ENCODE results near the gene KCNAB3. TPM values are rescaled to one million over a fixed set of nuclear protein-coding genes. Genes with fewer than 3 reads are reported as not detected.

Gene KCNAB3
- total and polyA plus RNA-seq, 4 donors = 3.2 to 33.6 (median 15.4) TPM

GRCh38 chr17:7883781-7884386 is 45.8 kb downstream of the KCNAB3 start:
- Histone ChIP-seq H3K27ac (ENCODE audit: low read depth, low read length) (peak overlapping the region; percentile 76), H3K4me1 (ENCODE audit: control insufficient read depth, insufficient read depth, low read length) (peaks cover 44% of the 10 kb centered on the region), H3K9me3 (ENCODE audit: control insufficient read depth, insufficient read depth, low read length) (no peaks in the 10 kb centered on the region), H3K4me3 (ENCODE audit: low read depth, low read length) (peak overlapping the region; percentile 47), H3K27me3 (ENCODE audit: control insufficient read depth, insufficient read depth, low read length) (no peaks in the 10 kb centered on the region), H3K36me3 (ENCODE audit: control insufficient read depth, insufficient read depth, low read length) (no peaks in the 10 kb centered on the region)
- peak in 2 of 6 donors; percentile 72 to 83 for DNase-seq (ENCODE audit: low read depth in 4 of 6, low spot score in 6 of 6)
- no CpG with 5 or more reads among the region's 3 CpGs for WGBS (ENCODE audit: insufficient coverage)

- peaks cover 31% of the 10 kb centered on the region for H3K4me1 ChIP-seq (ENCODE audit: control insufficient read depth, insufficient read depth, low read length)
- peak in 1 of 6 donors; percentile 8 for DNase-seq (ENCODE audit: low read depth in 4 of 6, low spot score in 6 of 6)
- peaks cover 4% of the 10 kb centered on the region for H3K36me3 ChIP-seq (ENCODE audit: control insufficient read depth, insufficient read depth, low read length)
- no peak overlapping the region for H3K27ac ChIP-seq (ENCODE audit: low read depth, low read length)
- no peaks in the 10 kb centered on the region for H3K9me3 ChIP-seq (ENCODE audit: control insufficient read depth, insufficient read depth, low read length)
- no peaks in the 10 kb centered on the region for H3K27me3 ChIP-seq (ENCODE audit: control insufficient read depth, insufficient read depth, low read length)
- H3K4me3 ChIP-seq (ENCODE audit: low read depth, low read length) = no peak overlapping the region
- WGBS (ENCODE audit: insufficient coverage) = no CpG with 5 or more reads among the region's 3 CpGs
Measured at GRCh38 chr17:7882629-7883028, 47.0 kb downstream of the KCNAB3 start.

- H3K27ac ChIP-seq (ENCODE audit: low read depth, low read length) = no peak overlapping the region
- H3K27me3 ChIP-seq (ENCODE audit: control insufficient read depth, insufficient read depth, low read length) = no peaks in the 10 kb centered on the region
- peaks cover 4% of the 10 kb centered on the region for H3K36me3 ChIP-seq (ENCODE audit: control insufficient read depth, insufficient read depth, low read length)
- H3K4me1 ChIP-seq (ENCODE audit: control insufficient read depth, insufficient read depth, low read length) = peaks cover 26% of the 10 kb centered on the region
- no peaks in the 10 kb centered on the region for H3K9me3 ChIP-seq (ENCODE audit: control insufficient read depth, insufficient read depth, low read length)
- H3K4me3 ChIP-seq (ENCODE audit: low read depth, low read length) = no peak overlapping the region
- no CpG with 5 or more reads among the region's 7 CpGs for WGBS (ENCODE audit: insufficient coverage)
- peak in 2 of 6 donors; percentile 46 to 57 for DNase-seq (ENCODE audit: low read depth in 4 of 6, low spot score in 6 of 6)
Measured at GRCh38 chr17:7882068-7882467, 47.6 kb downstream of the KCNAB3 start.

GRCh38 chr17:7881276-7882054 is 48.2 kb downstream of the KCNAB3 start:
- Histone ChIP-seq H3K9me3 (ENCODE audit: control insufficient read depth, insufficient read depth, low read length) (no peaks in the 10 kb centered on the region), H3K36me3 (ENCODE audit: control insufficient read depth, insufficient read depth, low read length) (peaks cover 4% of the 10 kb centered on the region), H3K27ac (ENCODE audit: low read depth, low read length) (no peak overlapping the region), H3K4me3 (ENCODE audit: low read depth, low read length) (no peak overlapping the region), H3K4me1 (ENCODE audit: control insufficient read depth, insufficient read depth, low read length) (peaks cover 20% of the 10 kb centered on the region), H3K27me3 (ENCODE audit: control insufficient read depth, insufficient read depth, low read length) (no peaks in the 10 kb centered on the region)
- 28% methylated on average over 7 of the region's 7 CpGs for WGBS (ENCODE audit: insufficient coverage)
- peak in 2 of 6 donors; percentile 82 to 94 for DNase-seq (ENCODE audit: low read depth in 4 of 6, low spot score in 6 of 6)

GRCh38 chr17:7880076-7880868 is 49.4 kb downstream of the KCNAB3 start:
- Histone ChIP-seq H3K9me3 (ENCODE audit: control insufficient read depth, insufficient read depth, low read length) (no peaks in the 10 kb centered on the region), H3K36me3 (ENCODE audit: control insufficient read depth, insufficient read depth, low read length) (peaks cover 6% of the 10 kb centered on the region), H3K27ac (ENCODE audit: low read depth, low read length) (no peak overlapping the region), H3K27me3 (ENCODE audit: control insufficient read depth, insufficient read depth, low read length) (no peaks in the 10 kb centered on the region), H3K4me1 (ENCODE audit: control insufficient read depth, insufficient read depth, low read length) (peaks cover 9% of the 10 kb centered on the region), H3K4me3 (ENCODE audit: low read depth, low read length) (no peak overlapping the region)
- peak in 2 of 6 donors; percentile 55 to 81 for DNase-seq (ENCODE audit: low read depth in 4 of 6, low spot score in 6 of 6)
- no CpG with 5 or more reads among the region's 3 CpGs for WGBS (ENCODE audit: insufficient coverage)

- 95% methylated on average over 7 of the region's 7 CpGs for whole genome bisulfite sequencing (ENCODE audit: insufficient coverage)
- DNase-seq (ENCODE audit: low read depth in 4 of 6, low spot score in 6 of 6) = no peak
- H3K4me3 ChIP-seq (ENCODE audit: low read depth, low read length) = no peak overlapping the region
- peaks cover 15% of the 10 kb centered on the region for H3K36me3 ChIP-seq (ENCODE audit: control insufficient read depth, insufficient read depth, low read length)
- H3K27me3 ChIP-seq (ENCODE audit: control insufficient read depth, insufficient read depth, low read length) = no peaks in the 10 kb centered on the region
- no peaks in the 10 kb centered on the region for H3K9me3 ChIP-seq (ENCODE audit: control insufficient read depth, insufficient read depth, low read length)
- H3K4me1 ChIP-seq (ENCODE audit: control insufficient read depth, insufficient read depth, low read length) = peaks cover 9% of the 10 kb centered on the region
- H3K27ac ChIP-seq (ENCODE audit: low read depth, low read length) = no peak overlapping the region
Measured at GRCh38 chr17:7878234-7878633, 51.4 kb downstream of the KCNAB3 start.

- 91% methylated on average over 1 of the region's 2 CpGs for WGBS (ENCODE audit: insufficient coverage)
Measured at GRCh38 chr17:7875804-7876370, 53.8 kb downstream of the KCNAB3 start.

GRCh38 chr17:7873051-7873450 is 56.6 kb downstream of the KCNAB3 start:
- Histone ChIP-seq H3K4me1 (ENCODE audit: control insufficient read depth, insufficient read depth, low read length) (no peaks in the 10 kb centered on the region), H3K27me3 (ENCODE audit: control insufficient read depth, insufficient read depth, low read length) (no peaks in the 10 kb centered on the region), H3K36me3 (ENCODE audit: control insufficient read depth, insufficient read depth, low read length) (peaks cover 28% of the 10 kb centered on the region), H3K27ac (ENCODE audit: low read depth, low read length) (no peak overlapping the region), H3K4me3 (ENCODE audit: low read depth, low read length) (no peak overlapping the region), H3K9me3 (ENCODE audit: control insufficient read depth, insufficient read depth, low read length) (no peaks in the 10 kb centered on the region)
- no peak for DNase-seq (ENCODE audit: low read depth in 4 of 6, low spot score in 6 of 6)
- 78% methylated on average over 4 of the region's 4 CpGs for WGBS (ENCODE audit: insufficient coverage)

More at GRCh38 chr17:7875804-7876370, 53.8 kb downstream of the KCNAB3 start:
- H3K4me3 ChIP-seq (ENCODE audit: low read depth, low read length) = no peak overlapping the region
- no peak overlapping the region for H3K27ac ChIP-seq (ENCODE audit: low read depth, low read length)
- H3K9me3 ChIP-seq (ENCODE audit: control insufficient read depth, insufficient read depth, low read length) = no peaks in the 10 kb centered on the region
- no peaks in the 10 kb centered on the region for H3K27me3 ChIP-seq (ENCODE audit: control insufficient read depth, insufficient read depth, low read length)
- H3K36me3 ChIP-seq (ENCODE audit: control insufficient read depth, insufficient read depth, low read length) = peaks cover 27% of the 10 kb centered on the region
- no peak for DNase-seq (ENCODE audit: low read depth in 4 of 6, low spot score in 6 of 6)
- no peaks in the 10 kb centered on the region for H3K4me1 ChIP-seq (ENCODE audit: control insufficient read depth, insufficient read depth, low read length)
